Measurements from ENCODE around the gene DGKG. TPM values are rescaled to one million over a fixed set of nuclear protein-coding genes. Genes with fewer than 3 reads are reported as not detected.

The DGKG gene
- total RNA-seq, 1 experiment from 2014 or later: 45.2 TPM

- TF ChIP-seq, protein P1, sequence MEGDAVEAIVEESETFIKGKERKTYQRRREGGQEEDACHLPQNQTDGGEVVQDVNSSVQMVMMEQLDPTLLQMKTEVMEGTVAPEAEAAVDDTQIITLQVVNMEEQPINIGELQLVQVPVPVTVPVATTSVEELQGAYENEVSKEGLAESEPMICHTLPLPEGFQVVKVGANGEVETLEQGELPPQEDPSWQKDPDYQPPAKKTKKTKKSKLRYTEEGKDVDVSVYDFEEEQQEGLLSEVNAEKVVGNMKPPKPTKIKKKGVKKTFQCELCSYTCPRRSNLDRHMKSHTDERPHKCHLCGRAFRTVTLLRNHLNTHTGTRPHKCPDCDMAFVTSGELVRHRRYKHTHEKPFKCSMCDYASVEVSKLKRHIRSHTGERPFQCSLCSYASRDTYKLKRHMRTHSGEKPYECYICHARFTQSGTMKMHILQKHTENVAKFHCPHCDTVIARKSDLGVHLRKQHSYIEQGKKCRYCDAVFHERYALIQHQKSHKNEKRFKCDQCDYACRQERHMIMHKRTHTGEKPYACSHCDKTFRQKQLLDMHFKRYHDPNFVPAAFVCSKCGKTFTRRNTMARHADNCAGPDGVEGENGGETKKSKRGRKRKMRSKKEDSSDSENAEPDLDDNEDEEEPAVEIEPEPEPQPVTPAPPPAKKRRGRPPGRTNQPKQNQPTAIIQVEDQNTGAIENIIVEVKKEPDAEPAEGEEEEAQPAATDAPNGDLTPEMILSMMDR (conservative IDR thresholded peaks at IDR 0.05; ENCODE audit: low read depth, low read length): peak; percentile 36
- TF ChIP-seq EZH2 (IDR thresholded peaks at IDR 0.05; ENCODE audit: borderline replicate concordance, low read depth, low read length, poor library complexity, severe bottlenecking): no peak
- POLR2A ChIA-PET (ENCODE audit: low non-redundant PET): no interaction called here
- Histone ChIP-seq H3K27ac (ENCODE audit: low read depth, low read length, poor library complexity, severe bottlenecking) (no peak overlapping the region), H3K36me3 (ENCODE audit: insufficient read depth, low read length, poor library complexity, severe bottlenecking) (no peaks in the 10 kb centered on the region), H3K4me3 (ENCODE audit: low read depth, low read length, poor library complexity, severe bottlenecking) (no peak overlapping the region), H3K9me3 (ENCODE audit: low read depth, low read length, poor library complexity, severe bottlenecking) (no peaks in the 10 kb centered on the region), H3K27me3 (replicated peaks; ENCODE audit: insufficient read depth, low read depth, low read length, poor library complexity) (no peaks in the 10 kb centered on the region), H3K4me1 (ENCODE audit: insufficient read depth, low read length, poor library complexity, severe bottlenecking) (peaks cover 27% of the 10 kb centered on the region)
- intact Hi-C loops (cut with micrococcal nuclease; ENCODE audit: unreplicated experiment): no loop called here
- CTCF ChIA-PET: no interaction called here
- DNase-seq (ENCODE audit: low spot score): peak; percentile 64
- BruUV-seq (replicated peaks): no TSS peak
Measured at GRCh38 chr3:186239321-186239720, 122.7 kb downstream of the DGKG start.

- H3K4me1 ChIP-seq (ENCODE audit: insufficient read depth, low read length, poor library complexity, severe bottlenecking): peaks cover 24% of the 10 kb centered on the region
- ChIA-PET POLR2A (ENCODE audit: low non-redundant PET) (interaction anchor here (0.6 kb wide), 1 partner anchor 9 kb away, joined by 3 read pairs; no protein-coding TSS in a partner anchor), CTCF (interaction anchor here (0.5 kb wide), 1 partner anchor 302 kb away, joined by 3 read pairs; no protein-coding TSS in a partner anchor)
- no TSS peak for BruUV-seq (replicated peaks)
- H3K9me3 ChIP-seq (ENCODE audit: low read depth, low read length, poor library complexity, severe bottlenecking): no peaks in the 10 kb centered on the region
- no peak overlapping the region for H3K4me3 ChIP-seq (ENCODE audit: low read depth, low read length, poor library complexity, severe bottlenecking)
- no peaks in the 10 kb centered on the region for H3K36me3 ChIP-seq (ENCODE audit: insufficient read depth, low read length, poor library complexity, severe bottlenecking)
- no peak for TF ChIP-seq EZH2 (IDR thresholded peaks at IDR 0.05; ENCODE audit: borderline replicate concordance, low read depth, low read length, poor library complexity, severe bottlenecking)
- TF ChIP-seq, protein P1 (conservative IDR thresholded peaks at IDR 0.05; ENCODE audit: low read depth, low read length): no peak
- no peak overlapping the region for H3K27ac ChIP-seq (ENCODE audit: low read depth, low read length, poor library complexity, severe bottlenecking)
- H3K27me3 ChIP-seq (replicated peaks; ENCODE audit: insufficient read depth, low read depth, low read length, poor library complexity): no peaks in the 10 kb centered on the region
- DNase-seq (ENCODE audit: low spot score): no peak
- intact Hi-C loops (cut with micrococcal nuclease; ENCODE audit: unreplicated experiment): no loop called here
Measured at GRCh38 chr3:186237915-186238314, 124.1 kb downstream of the DGKG start.

DNA sequence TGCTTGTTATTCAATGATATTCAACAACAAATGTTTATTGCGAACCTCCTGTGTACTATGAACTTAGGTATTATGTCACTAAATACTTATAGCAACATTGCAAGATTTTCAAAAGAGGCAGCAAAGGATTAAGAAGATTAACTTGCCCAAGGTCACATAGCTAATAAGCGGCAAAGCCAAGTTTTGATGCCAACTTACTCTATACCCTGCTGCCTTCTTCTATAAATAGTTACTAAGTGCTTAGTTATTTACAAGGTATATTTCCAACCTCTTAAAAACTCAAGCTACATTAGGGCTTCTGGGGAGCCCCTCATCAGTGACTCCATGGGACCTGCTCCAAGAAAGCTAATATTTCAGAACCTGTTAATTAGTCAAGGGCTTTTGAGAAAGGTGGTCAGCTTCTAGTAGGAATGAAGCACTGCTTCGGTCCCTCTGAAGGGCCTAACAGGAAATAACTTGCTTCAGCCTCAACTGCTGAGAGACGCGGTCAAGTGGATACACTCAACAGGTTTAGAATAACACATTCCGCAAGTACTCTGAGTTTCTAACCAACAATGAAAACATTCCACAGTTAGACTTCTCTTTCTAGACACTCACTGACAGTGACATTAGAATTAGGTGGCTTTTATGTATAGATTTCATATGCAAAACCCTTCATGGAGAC is 125.5 kb downstream of the DGKG start:
- CTCF ChIA-PET: no interaction called here
- Histone ChIP-seq H3K9me3 (ENCODE audit: low read depth, low read length, poor library complexity, severe bottlenecking) (no peaks in the 10 kb centered on the region), H3K27ac (ENCODE audit: low read depth, low read length, poor library complexity, severe bottlenecking) (no peak overlapping the region), H3K27me3 (replicated peaks; ENCODE audit: insufficient read depth, low read depth, low read length, poor library complexity) (no peaks in the 10 kb centered on the region), H3K4me1 (ENCODE audit: insufficient read depth, low read length, poor library complexity, severe bottlenecking) (peaks cover 13% of the 10 kb centered on the region), H3K4me3 (ENCODE audit: low read depth, low read length, poor library complexity, severe bottlenecking) (no peak overlapping the region), H3K36me3 (ENCODE audit: insufficient read depth, low read length, poor library complexity, severe bottlenecking) (no peaks in the 10 kb centered on the region)
- no peak for DNase-seq (ENCODE audit: low spot score)
- intact Hi-C loops (cut with micrococcal nuclease; ENCODE audit: unreplicated experiment): no loop called here
- BruUV-seq (replicated peaks): no TSS peak
- POLR2A ChIA-PET (ENCODE audit: low non-redundant PET): no interaction called here
- TF ChIP-seq EZH2 (IDR thresholded peaks at IDR 0.05; ENCODE audit: borderline replicate concordance, low read depth, low read length, poor library complexity, severe bottlenecking): no peak
- TF ChIP-seq, protein P1 (conservative IDR thresholded peaks at IDR 0.05; ENCODE audit: low read depth, low read length): no peak

Data from A673 (cell line).